ENCODE data around the gene KIF20B. TPM values are rescaled to one million over a fixed set of nuclear protein-coding genes. Genes with fewer than 3 reads are reported as not detected.

The KIF20B gene
- total RNA-seq, 2 donors from 2014 or later = 13.6 to 32.0 TPM

DNA sequence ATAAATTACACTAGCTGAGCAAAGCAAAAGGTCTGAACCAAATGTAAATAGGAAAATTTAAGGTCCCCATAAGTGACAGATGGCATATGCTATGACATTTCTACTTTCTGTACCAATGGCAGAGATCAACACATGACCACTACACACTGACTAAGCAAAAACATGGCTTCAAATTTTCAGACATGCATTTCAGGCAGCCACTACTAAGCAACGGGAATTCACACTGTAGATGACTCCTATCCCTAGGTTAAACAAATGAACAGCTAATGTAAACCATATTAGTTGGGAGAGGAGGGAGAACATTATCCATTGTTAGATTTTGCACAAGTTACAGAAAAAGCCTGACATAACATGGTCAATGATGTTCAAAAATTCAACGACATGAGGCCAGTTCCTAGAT lies 11.4 kb upstream of the KIF20B start:
- TF ChIP-seq, protein P1, sequence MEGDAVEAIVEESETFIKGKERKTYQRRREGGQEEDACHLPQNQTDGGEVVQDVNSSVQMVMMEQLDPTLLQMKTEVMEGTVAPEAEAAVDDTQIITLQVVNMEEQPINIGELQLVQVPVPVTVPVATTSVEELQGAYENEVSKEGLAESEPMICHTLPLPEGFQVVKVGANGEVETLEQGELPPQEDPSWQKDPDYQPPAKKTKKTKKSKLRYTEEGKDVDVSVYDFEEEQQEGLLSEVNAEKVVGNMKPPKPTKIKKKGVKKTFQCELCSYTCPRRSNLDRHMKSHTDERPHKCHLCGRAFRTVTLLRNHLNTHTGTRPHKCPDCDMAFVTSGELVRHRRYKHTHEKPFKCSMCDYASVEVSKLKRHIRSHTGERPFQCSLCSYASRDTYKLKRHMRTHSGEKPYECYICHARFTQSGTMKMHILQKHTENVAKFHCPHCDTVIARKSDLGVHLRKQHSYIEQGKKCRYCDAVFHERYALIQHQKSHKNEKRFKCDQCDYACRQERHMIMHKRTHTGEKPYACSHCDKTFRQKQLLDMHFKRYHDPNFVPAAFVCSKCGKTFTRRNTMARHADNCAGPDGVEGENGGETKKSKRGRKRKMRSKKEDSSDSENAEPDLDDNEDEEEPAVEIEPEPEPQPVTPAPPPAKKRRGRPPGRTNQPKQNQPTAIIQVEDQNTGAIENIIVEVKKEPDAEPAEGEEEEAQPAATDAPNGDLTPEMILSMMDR (IDR thresholded peaks at IDR 0.05) = no peak
- intact Hi-C loops (cut with DNase I) = no loop called here
- no peaks in the 10 kb centered on the region for H3K4me1 ChIP-seq
- no peak overlapping the region for H3K27ac ChIP-seq
- no peak for DNase-seq
- H3K27me3 ChIP-seq = no peaks in the 10 kb centered on the region
- H3K9me3 ChIP-seq = no peaks in the 10 kb centered on the region
- H3K9ac ChIP-seq (ENCODE audit: low read depth in 2 of 2, low read length in 2 of 2) = no peak overlapping the region
- no peak overlapping the region for H3K4me3 ChIP-seq
- no peaks in the 10 kb centered on the region for H3K36me3 ChIP-seq

DNA sequence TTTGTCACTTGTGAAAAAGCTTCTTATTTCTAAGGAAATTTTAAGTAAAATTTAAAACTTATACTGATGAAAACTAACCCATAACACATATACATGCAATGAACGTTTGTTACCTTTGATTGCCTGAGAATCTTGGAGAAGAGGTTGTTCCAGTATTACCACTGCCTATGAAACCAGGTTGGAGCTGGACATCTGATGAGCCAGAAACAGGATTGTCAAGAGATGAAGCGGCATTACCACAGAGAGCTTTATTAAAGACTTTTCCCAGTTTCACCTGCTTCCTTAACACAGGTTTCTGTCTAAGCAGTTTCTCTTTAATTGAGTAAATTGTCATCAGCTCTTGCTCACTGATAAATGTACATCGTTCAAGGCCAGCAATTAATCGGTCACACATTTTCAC lies 9.0 kb upstream of the KIF20B start:
- no peak overlapping the region for H3K4me3 ChIP-seq
- no peak overlapping the region for H3K9ac ChIP-seq (ENCODE audit: low read depth in 2 of 2, low read length in 2 of 2)
- H3K27ac ChIP-seq = no peak overlapping the region
- TF ChIP-seq, protein P1 (IDR thresholded peaks at IDR 0.05) = no peak
- intact Hi-C loops (cut with DNase I) = no loop called here
- DNase-seq = no peak
- H3K36me3 ChIP-seq = no peaks in the 10 kb centered on the region
- no peaks in the 10 kb centered on the region for H3K27me3 ChIP-seq
- H3K9me3 ChIP-seq = no peaks in the 10 kb centered on the region
- H3K4me1 ChIP-seq = no peaks in the 10 kb centered on the region

DNA sequence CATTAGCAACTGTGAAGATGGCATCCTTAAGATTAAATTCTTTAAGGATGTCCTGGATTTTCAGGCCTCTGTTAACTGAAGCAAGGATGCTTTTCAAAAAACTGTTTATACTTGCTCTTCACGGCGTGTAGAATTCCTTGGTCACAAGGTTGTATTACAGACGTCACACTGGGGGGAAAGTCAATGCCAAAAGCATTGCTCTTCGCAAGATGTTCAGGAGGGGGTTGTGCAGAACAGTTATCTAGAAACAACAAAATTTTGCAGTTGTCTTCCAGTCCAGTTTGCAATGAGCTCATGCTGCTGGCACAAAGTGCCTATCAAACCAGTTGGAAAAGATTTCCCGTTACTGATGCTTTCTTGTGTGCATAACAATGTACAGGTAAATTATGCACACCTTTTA lies 8.2 kb upstream of the KIF20B start:
- Histone ChIP-seq H3K9me3 (no peaks in the 10 kb centered on the region), H3K36me3 (no peaks in the 10 kb centered on the region), H3K27ac (no peak overlapping the region), H3K9ac (ENCODE audit: low read depth in 2 of 2, low read length in 2 of 2) (no peak overlapping the region), H3K4me1 (no peaks in the 10 kb centered on the region), H3K4me3 (no peak overlapping the region), H3K27me3 (no peaks in the 10 kb centered on the region)
- intact Hi-C loops (cut with DNase I) = no loop called here
- no peak for DNase-seq
- TF ChIP-seq, protein P1 (IDR thresholded peaks at IDR 0.05) = no peak

DNA sequence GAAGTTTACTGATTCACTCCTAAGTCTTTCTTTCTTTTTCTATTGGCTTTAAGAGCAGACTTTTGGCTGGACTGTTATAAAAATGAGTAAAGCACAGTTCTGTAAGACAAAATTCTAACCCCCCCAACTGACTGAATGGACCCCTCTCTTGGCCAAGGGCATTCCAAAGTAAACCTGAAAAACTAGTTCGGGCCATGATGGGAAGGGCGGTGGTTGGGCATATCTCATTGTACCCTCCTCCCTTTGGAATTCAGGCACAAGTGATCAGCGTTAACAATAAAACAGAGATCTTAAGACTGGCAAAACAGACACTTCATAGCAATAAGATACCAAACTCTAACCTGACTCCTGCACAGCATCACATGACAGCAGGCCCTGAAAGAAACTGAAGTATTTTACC lies 6.1 kb upstream of the KIF20B start:
- no peaks in the 10 kb centered on the region for H3K9me3 ChIP-seq
- no peak for DNase-seq
- no peak overlapping the region for H3K9ac ChIP-seq (ENCODE audit: low read depth in 2 of 2, low read length in 2 of 2)
- H3K36me3 ChIP-seq = no peaks in the 10 kb centered on the region
- intact Hi-C loops (cut with DNase I) = no loop called here
- H3K27me3 ChIP-seq = no peaks in the 10 kb centered on the region
- no peak overlapping the region for H3K4me3 ChIP-seq
- no peaks in the 10 kb centered on the region for H3K4me1 ChIP-seq
- TF ChIP-seq, protein P1 (IDR thresholded peaks at IDR 0.05) = no peak
- no peak overlapping the region for H3K27ac ChIP-seq

DNA sequence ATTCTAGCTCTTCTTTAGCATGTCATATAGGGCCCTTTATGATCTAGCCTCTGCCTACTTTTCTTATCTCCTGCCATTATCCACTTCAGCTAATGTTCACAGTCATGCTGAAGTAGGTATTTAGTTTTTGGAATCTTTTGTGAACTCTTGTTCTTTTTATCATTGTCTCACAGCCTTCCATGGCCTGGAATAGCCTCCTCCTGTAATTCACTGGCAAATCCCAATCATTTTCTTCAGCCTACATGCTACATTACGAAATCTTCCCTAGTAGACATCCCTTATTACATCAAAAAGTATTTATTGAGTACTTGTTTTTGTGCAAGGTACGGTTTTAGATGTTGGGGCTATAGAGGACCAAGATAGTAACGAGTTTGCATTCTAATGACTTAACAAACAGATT lies 3.4 kb upstream of the KIF20B start:
- intact Hi-C loops (cut with DNase I) = no loop called here
- DNase-seq = no peak
- Histone ChIP-seq H3K4me3 (no peak overlapping the region), H3K27ac (no peak overlapping the region), H3K9me3 (no peaks in the 10 kb centered on the region), H3K9ac (ENCODE audit: low read depth in 2 of 2, low read length in 2 of 2) (no peak overlapping the region), H3K4me1 (no peaks in the 10 kb centered on the region), H3K36me3 (no peaks in the 10 kb centered on the region), H3K27me3 (no peaks in the 10 kb centered on the region)
- TF ChIP-seq, protein P1 (IDR thresholded peaks at IDR 0.05) = no peak
